ENCODE data around the gene GDI1. TPM values are rescaled to one million over a fixed set of nuclear protein-coding genes. Genes with fewer than 3 reads are reported as not detected.
A peak's percentile ranks its signal among the peaks of the same experiment; 100 is the strongest.

The GDI1 gene
- total and polyA plus RNA-seq, 12 donors: 85.6 to 287 (median 113) TPM

DNA sequence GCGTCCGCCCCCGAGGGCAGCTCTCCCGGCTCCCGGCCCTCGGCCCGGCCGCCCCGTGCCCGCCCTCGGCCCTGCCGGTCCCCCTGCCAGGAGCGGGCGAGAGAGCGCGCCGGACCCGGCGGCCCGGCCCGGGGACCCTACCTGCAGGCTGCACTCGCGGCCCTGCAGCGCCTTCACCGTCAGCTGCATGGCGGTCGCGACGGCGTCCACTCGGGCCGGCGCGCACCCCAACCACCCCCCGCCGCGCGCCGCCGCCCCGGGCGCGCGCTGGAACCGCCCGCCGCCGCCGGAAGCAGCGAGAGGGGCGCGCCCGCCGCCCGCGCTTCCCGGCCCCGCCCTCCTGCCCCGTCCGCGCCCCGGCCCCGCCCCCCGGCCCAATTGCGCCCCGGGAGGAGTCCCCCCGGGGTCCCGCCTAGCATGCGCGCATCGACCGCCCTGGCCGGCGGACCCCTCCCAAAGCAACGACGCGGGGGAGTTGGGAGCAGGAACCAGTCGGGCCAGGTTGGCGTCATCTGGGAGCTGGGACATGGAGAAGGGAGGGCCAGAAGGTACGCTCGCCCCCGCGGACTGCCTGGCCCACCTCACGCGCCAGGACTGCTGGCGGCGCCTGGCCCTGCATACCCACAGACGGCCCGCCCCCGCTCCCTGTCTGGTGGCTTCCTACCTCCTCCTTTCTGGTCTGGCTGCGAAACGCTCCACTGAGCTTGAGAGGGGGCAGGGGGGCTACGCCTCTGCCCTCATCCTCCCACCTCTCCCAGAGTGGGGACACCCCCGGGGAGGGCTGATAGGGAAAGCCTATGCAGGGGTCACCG, 49.6 kb downstream of the GDI1 start, which contains the start of gene UBL4A:
Gene UBL4A (minus strand): TSS at position 220 of the 812 bp plus-strand sequence. CDS start 31 bp downstream, at position 189.
- Histone ChIP-seq H3K4me3 (peak within 1 kb of the TSS in 3 of 4 donors; percentile 32 to 73 (median 32)), H3K36me3 (replicated peaks in 1 of 2) (no peaks in the 10 kb centered on the region), H3K27me3 (no peaks in the 10 kb centered on the region), H3K9me3 (replicated peaks in 1 of 3) (no peaks in the 10 kb centered on the region), H3K4me1 (replicated peaks in 1 of 2) (peaks cover 5 to 14% of the 10 kb centered on the region in 2 donors), H3K27ac (peak within 1 kb of the TSS; percentile 53 to 93 (median 74))
- peak; percentile 40 to 71 (median 56) for DNase-seq
- peak in 1 of 2 donors; percentile 11 for TF ChIP-seq POLR2A (IDR thresholded peaks at IDR 0.05)
- TF ChIP-seq, protein P1, sequence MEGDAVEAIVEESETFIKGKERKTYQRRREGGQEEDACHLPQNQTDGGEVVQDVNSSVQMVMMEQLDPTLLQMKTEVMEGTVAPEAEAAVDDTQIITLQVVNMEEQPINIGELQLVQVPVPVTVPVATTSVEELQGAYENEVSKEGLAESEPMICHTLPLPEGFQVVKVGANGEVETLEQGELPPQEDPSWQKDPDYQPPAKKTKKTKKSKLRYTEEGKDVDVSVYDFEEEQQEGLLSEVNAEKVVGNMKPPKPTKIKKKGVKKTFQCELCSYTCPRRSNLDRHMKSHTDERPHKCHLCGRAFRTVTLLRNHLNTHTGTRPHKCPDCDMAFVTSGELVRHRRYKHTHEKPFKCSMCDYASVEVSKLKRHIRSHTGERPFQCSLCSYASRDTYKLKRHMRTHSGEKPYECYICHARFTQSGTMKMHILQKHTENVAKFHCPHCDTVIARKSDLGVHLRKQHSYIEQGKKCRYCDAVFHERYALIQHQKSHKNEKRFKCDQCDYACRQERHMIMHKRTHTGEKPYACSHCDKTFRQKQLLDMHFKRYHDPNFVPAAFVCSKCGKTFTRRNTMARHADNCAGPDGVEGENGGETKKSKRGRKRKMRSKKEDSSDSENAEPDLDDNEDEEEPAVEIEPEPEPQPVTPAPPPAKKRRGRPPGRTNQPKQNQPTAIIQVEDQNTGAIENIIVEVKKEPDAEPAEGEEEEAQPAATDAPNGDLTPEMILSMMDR (IDR thresholded peaks at IDR 0.05): peak in 1 of 6 experiments; percentile 11
- intact Hi-C loops (cut with DNase I): no loop called here
- 1 to 67% (median 26%) methylated on average over 1 to 73 of the region's 95 CpGs; no CpG with 5 or more reads in 1 of the 4 donors for WGBS, 4 donors

DNA sequence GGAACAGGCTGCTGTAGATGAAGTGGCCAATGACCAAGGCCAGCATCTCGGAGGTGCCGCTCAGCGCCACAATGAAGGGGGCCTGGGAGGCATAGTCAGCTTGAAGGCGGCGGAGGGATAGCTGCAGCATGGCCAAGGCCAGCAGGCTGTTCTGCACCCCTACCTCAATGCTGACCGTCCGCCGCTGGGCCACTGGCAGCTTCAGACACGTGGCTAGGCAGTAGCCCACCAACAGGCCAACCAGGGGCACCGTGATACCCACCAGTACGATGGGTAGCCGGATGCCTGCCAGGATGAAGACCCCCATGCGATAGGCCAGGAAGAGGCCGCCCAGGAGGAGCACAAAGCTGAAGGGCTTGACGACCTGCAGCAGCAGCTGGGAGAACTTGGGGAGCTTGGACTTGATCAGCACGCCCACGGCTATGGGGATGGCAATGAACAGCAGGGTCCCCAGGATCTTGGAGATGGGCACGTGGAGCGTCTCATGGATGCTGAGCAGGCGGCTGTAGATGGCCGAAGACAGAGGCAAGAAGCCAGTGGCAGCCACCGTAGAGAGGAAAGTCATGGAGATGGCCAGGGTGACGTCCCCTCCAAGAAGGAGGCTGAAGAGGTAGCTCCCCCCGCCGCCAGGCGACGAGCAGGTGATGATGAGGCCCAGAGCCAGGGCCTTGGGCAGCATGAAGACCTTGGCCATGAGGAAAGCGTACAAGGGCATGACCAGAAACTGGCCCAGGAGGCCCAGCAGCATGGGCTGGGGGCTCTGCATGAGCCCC, 50.8 kb downstream of the GDI1 start:
- no peaks in the 10 kb centered on the region for H3K9me3 ChIP-seq (replicated peaks in 1 of 3)
- intact Hi-C loops (cut with DNase I): no loop called here

DNA sequence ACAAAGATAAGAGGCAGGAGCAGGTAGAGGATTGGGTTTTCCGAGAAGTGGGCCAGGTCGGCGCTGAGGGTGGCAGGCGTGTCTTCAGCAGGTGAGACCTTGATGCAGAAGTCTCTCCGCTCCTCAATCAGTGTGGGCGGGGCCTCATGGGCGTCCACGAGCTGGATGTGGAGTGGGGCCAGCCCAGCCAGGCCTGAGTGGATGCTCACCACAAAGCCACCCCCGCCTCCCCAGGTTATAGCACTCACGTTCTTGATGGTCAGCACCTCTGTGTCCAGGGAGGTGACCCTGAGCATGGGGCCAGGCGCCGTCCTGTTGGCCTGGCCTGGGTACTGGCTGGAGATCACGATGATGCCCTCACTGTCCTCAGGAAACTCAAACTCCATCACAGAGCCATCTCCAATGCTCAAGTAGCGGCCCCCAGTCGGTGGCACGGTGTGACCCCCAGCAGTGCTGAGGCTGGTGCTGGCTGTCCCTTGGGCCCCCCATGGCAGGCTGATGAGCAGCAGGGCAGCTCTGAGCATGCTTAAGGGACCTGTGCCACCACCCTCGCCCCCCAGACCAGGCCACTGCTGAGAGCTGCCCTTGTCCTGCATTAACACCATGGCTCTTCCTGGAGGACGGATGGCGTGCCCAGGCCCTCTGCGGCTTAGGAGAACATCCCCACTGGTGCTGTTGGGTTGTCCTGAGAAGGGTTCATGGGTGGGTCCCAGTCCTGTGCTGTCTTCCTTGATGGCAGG, 51.6 kb downstream of the GDI1 start:
- H3K4me1 ChIP-seq (replicated peaks in 1 of 2): peaks cover 5 to 14% of the 10 kb centered on the region in 2 donors
- 88 to 97% (median 89%) methylated on average over 8 to 20 of the region's 20 CpGs for WGBS, 4 donors
- H3K4me3 ChIP-seq: no peak overlapping the region
- no peak for DNase-seq
- TF ChIP-seq, protein P1 (IDR thresholded peaks at IDR 0.05): no peak
- TF ChIP-seq POLR2A (IDR thresholded peaks at IDR 0.05): no peak
- H3K36me3 ChIP-seq (replicated peaks in 1 of 2): no peaks in the 10 kb centered on the region
- no peaks in the 10 kb centered on the region for H3K9me3 ChIP-seq (replicated peaks in 1 of 3)
- intact Hi-C loops (cut with DNase I): no loop called here
- no peak overlapping the region for H3K27ac ChIP-seq
- no peaks in the 10 kb centered on the region for H3K27me3 ChIP-seq

More for the DNA sequence above, 50.8 kb downstream of the GDI1 start:
- no peak for TF ChIP-seq POLR2A (IDR thresholded peaks at IDR 0.05)
- TF ChIP-seq, protein P1 (IDR thresholded peaks at IDR 0.05): no peak
- Histone ChIP-seq H3K27ac (peak overlapping the region in 1 of 5 donors; percentile 76), H3K4me3 (no peak overlapping the region), H3K4me1 (replicated peaks in 1 of 2) (peaks cover 5 to 14% of the 10 kb centered on the region in 2 donors), H3K27me3 (no peaks in the 10 kb centered on the region), H3K36me3 (replicated peaks in 1 of 2) (no peaks in the 10 kb centered on the region)
- 90 to 97% (median 92%) methylated on average over 3 to 28 of the region's 28 CpGs for whole genome bisulfite sequencing, 4 donors
- DNase-seq: no peak

All from adrenal gland (tissue), 12 donors.